HL-60/S4 (cell line): ENCODE measurements around the gene UGT1A3.

Experiments used
- in situ Hi-C: fragments of 300-500 bp; cut with MboI; formaldehyde crosslinking; loops from 2 replicates; pipeline ENCODE4 v1.14.3; 2022; ENCODE audit warnings: low sequenced_read_pairs

Gene UGT1A3

GRCh38 chr2:233793465-233794127 lies 64.8 kb downstream of the UGT1A3 start:
- in situ Hi-C loops, result no loop called here

- in situ Hi-C loops, result no loop called here
Observed at GRCh38 chr2:233794128-233794658, 65.4 kb downstream of the UGT1A3 start.

GRCh38 chr2:233795735-233796171 lies 66.9 kb downstream of the UGT1A3 start:
- in situ Hi-C loops, result no loop called here

DNA sequence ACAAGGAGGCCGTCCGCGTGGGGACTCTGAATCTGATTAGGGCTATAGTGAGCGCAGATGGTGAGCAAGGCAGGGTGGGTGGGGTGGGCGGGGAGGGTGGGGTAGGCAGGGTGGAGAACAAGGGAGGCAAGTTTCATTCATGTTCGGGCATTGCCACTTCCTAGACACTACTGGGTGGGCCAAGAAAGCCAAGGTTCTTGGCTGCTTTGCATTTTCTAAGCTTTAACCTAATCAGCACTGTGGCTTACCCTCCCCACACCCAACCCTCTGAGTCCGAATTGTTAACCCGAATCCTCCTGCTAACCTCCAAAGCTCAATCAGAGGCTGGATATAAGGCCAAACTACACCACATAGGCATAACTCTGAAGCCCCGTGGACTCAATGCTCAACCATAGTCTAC lies 67.4 kb downstream of the UGT1A3 start:
- in situ Hi-C loops, result no loop called here

GRCh38 chr2:233798335-233799086 lies 69.7 kb downstream of the UGT1A3 start:
- in situ Hi-C loops, result no loop called here

- in situ Hi-C loops, result no loop called here
Observed at GRCh38 chr2:233799087-233799665, 70.3 kb downstream of the UGT1A3 start.

- in situ Hi-C loops, result no loop called here
Observed at GRCh38 chr2:233799716-233800115, 70.9 kb downstream of the UGT1A3 start.

GRCh38 chr2:233800208-233800607 lies 71.4 kb downstream of the UGT1A3 start:
- in situ Hi-C loops, result no loop called here

DNA sequence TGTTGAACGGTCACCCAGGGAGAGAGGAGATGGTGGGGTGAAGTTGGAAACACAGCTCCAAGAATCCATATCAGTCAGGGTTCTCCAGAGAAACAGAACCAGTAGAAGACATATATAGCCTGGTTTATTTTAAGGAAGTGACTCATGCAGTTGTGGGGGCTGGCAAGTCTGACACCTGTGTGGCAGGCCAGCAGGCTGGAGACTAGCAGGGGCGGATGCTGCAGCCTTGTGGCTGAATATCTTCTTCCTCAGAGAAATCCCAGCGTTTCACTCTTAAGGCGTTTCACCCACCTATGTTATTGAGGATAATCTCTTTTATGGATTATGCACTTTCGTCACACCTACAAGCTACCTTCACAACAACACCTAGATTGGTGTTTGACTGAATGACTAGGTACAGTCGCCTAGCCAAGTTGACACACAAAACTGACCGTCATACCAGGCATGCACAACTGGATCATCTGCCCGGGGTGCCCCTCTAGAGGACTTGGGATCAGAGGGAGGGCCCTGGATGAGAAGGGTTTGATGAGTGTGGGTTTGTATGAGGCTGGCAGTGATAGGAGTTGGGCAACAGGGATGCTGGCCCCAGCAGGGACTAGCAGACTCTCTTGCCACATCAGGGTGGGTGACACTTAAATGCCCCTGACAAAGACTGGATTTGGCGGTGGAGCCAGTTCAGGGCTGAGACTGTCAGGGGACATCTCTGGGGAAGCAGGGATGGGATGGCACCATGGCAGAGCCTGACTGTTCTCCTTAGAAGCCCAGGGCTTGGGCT lies 72.7 kb downstream of the UGT1A3 start:
- in situ Hi-C loops, result no loop called here

DNA sequence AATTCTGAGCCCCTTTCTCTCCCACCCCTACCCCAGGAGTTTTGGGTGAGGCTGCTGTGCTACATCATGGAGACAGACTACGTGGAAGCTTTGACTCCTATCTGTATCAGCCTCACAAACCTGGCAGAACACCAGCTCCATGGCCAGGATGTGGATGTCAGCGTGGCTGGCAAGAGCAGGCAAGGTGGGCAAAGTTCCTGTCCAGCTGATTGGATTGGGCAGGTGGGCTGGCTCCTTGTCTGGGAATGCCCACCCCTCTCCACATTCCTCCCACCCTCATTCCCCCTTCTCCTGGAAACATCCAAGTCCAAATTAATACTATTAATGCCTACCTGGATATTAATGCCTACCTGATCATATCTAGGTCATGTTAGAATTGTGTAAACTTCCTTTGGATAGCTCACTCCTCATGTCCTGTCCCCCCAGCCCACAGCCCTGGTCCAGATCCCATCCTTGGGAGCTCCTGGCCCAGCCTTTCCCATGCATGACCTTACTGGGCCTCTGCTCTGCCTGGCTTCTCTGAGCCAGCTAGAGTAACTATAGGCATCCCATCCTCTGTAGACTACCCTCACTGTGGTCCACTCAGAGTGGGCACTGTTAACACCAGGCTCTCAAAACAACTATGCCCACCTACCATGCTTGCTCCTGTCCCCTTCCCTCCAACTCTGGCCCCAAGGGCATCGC lies 73.4 kb downstream of the UGT1A3 start:
- in situ Hi-C loops, result no loop called here

GRCh38 chr2:233803292-233803911 lies 74.6 kb downstream of the UGT1A3 start:
- in situ Hi-C loops, result no loop called here

DNA sequence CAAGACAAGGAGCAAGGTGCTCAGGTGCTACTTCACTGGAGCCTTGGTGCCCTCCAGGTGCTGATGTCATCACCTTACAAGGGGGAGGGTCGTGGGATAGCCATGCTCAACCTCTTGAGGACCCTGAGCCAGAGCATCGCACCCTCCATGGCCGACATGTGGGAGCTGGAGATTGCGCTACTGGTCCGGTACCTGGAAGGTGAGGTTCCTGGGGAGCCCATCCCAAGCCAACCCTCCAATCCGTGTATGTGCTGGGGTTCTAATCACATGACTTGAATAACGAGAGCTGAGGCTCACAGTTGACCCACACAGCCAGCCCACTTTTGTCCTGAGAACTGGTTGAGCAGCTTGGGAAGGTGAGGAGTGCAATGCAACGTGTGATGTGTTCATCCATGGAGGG lies 75.2 kb downstream of the UGT1A3 start:
- in situ Hi-C loops, result no loop called here

GRCh38 chr2:233807215-233807865 lies 78.5 kb downstream of the UGT1A3 start:
- in situ Hi-C loops, result no loop called here

DNA sequence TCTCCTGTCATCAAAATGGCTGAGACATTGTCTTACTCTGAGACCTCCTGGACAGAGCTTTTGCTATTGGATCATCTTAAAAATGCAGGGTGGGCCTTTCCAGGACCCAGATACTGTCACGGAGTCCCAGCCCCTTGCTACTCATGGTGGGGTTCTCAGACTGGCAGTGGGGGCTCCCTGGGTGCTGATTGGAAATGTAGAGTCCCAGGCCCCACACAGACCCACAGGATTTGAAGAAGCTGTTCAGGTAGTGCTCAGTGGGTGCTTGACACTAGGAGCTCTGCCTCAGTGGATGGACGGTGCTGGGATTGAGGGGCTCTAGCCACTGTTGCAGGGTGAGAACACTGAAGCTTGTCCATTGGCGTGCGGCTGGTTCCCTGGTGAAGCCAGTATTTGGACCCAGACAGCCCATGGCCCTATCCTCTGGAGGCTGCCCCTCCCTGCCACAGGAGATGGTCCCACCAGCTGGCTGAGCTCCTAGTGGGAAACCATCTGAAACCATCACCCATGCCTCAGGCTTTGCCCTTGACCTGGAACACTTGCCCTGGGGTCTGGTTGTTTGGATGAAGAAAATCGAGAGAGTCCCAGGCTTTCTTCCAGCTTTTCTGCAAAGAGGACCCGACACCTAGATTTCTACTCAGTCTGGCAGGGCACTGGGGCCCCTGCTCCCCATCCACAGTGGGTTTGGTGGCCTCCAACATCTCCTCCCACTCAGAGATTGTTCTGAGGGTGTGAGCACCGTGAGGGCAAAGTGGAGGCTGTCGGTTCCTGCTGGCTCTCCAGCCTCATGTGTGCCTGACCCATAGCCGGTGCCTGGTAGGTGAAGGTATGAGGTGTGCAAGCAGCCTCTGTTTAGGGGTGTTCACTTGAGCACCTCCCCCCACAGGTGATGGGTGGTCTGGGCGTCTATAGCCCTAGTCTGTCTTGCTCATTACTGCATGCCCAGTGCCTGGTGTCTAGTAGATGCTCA lies 79.4 kb downstream of the UGT1A3 start:
- in situ Hi-C loops, result no loop called here

GRCh38 chr2:233810385-233810784 lies 81.5 kb downstream of the UGT1A3 start:
- in situ Hi-C loops, result no loop called here

- in situ Hi-C loops, result no loop called here
Observed at GRCh38 chr2:233811087-233811486, 82.2 kb downstream of the UGT1A3 start.

DNA sequence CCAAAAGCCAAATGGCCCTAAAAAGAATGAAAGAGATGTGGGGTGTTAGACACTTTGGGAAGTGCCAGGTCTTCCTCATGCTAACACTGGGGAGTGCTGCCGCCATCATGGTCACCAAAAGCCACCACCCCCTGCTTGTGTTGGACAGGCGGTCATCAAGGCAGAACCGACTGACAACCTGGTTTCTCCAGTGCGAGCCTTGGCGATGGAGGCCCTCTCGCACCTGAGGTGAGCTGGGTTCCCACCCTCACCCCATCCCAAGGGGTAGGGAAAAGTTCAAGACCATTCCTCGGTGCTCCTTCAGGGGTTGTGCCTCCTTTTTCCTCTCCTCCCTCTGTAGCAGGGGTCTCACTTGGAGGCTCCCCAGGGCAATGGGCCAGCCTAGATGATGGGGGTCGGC lies 82.9 kb downstream of the UGT1A3 start:
- in situ Hi-C loops, result no loop called here

- in situ Hi-C loops, result no loop called here
Observed at GRCh38 chr2:233813236-233814055, 84.6 kb downstream of the UGT1A3 start.
